ENCODE data around the gene TMEM243. TPM values are rescaled to one million over a fixed set of nuclear protein-coding genes. Genes with fewer than 3 reads are reported as not detected.
"Not testable (repeated sequence)": the region's sequence is repeated elsewhere in the genome, so short reads cannot be mapped to it uniquely, and the experiment has no call there.

TMEM243 gene
- total RNA-seq, 1 experiment from 2014 or later: 15.4 TPM

DNA sequence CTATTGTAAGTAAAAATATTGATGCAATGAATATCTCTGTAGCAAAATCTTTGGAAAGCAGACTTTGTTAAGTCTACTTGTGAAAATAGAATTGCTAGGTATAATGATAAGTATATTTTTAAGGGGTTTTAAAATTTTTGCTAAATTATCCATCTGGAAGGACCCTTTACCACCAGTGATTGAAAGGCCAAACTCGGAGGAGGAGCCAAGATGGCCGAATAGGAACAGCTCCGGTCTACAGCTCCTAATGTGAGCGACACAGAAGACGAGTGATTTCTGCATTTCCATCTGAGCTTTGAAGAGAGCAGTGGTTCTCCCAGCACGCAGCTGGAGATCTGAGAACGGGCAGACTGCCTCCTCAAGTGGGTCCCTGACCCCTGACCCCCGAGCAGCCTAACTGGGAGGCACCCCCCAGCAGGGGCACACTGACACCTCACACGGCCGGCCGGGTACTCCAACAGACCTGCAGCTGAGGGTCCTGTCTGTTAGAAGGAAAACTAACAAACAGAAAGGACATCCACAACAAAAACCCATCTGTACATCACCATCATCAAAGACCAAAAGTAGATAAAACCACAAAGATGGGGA is 19.0 kb upstream of the TMEM243 start:
- POLR2A ChIA-PET; ATAC-seq; H3K9me3 ChIP-seq (ENCODE audit: control insufficient read depth, insufficient read depth, low read depth, low read length); H3K27me3 ChIP-seq (ENCODE audit: control insufficient read depth, insufficient read depth, low read length); H3K36me3 ChIP-seq (ENCODE audit: control insufficient read depth, insufficient read depth, low read length); BruUV-seq (replicated peaks); intact Hi-C loops (cut with micrococcal nuclease; ENCODE audit: unreplicated experiment); H3K4me3 ChIP-seq (ENCODE audit: low read depth in 2 of 2, low read length in 2 of 2); H3K4me1 ChIP-seq (ENCODE audit: control insufficient read depth, insufficient read depth, low read length); CTCF ChIA-PET; in situ Hi-C loops (cut with HindIII; ENCODE audit: low pct_unique_long_range_greater_than_20kb, low sequenced_read_pairs); H3K27ac ChIP-seq (ENCODE audit: low read length); DNase-seq (ENCODE audit: low read depth, low spot score): not testable (repeated sequence)

DNA sequence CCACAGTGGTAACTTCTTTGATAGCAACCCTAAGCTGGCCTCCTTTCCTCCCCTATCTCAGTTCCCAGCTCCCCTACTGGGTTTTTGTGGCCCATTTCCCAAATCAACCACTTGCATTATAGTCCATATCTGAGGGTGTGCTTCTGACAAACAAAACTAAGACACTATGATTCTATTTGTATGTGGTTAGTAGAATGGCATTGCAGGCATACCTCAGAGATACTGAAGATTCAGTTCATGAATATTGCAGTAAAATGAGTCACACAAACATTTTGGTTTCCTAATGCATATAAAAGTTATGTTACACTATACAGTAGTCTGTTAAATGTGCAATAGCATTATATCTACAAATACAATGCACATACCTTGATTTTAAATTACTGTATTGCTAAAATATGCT is 15.4 kb upstream of the TMEM243 start:
- intact Hi-C loops (cut with micrococcal nuclease; ENCODE audit: unreplicated experiment): no loop called here
- Histone ChIP-seq H3K36me3 (ENCODE audit: control insufficient read depth, insufficient read depth, low read length) (no peaks in the 10 kb centered on the region), H3K4me3 (ENCODE audit: low read depth in 2 of 2, low read length in 2 of 2) (no peak overlapping the region), H3K4me1 (ENCODE audit: control insufficient read depth, insufficient read depth, low read length) (no peaks in the 10 kb centered on the region), H3K27ac (ENCODE audit: low read length) (no peak overlapping the region), H3K9me3 (ENCODE audit: control insufficient read depth, insufficient read depth, low read depth, low read length) (no peaks in the 10 kb centered on the region), H3K27me3 (ENCODE audit: control insufficient read depth, insufficient read depth, low read length) (peaks cover 4% of the 10 kb centered on the region; the same call in 1 of the 2 replicates)
- no TSS peak for BruUV-seq (replicated peaks)
- CTCF ChIA-PET: no interaction called here
- ATAC-seq (no peak), DNase-seq (ENCODE audit: low read depth, low spot score) (no peak)
- POLR2A ChIA-PET: no interaction called here
- in situ Hi-C loops (cut with HindIII; ENCODE audit: low pct_unique_long_range_greater_than_20kb, low sequenced_read_pairs): no loop called here
- TF ChIP-seq TCF7L2 (IDR thresholded peaks at IDR 0.05; ENCODE audit: low read depth, low read length) (no peak), SIN3A (IDR thresholded peaks at IDR 0.05; ENCODE audit: borderline replicate concordance, insufficient read depth, low read depth, low read length) (no peak), POLR2AphosphoS5 (IDR thresholded peaks at IDR 0.05; ENCODE audit: low read depth, low read length) (no peak)
- TF ChIP-seq, protein P1, sequence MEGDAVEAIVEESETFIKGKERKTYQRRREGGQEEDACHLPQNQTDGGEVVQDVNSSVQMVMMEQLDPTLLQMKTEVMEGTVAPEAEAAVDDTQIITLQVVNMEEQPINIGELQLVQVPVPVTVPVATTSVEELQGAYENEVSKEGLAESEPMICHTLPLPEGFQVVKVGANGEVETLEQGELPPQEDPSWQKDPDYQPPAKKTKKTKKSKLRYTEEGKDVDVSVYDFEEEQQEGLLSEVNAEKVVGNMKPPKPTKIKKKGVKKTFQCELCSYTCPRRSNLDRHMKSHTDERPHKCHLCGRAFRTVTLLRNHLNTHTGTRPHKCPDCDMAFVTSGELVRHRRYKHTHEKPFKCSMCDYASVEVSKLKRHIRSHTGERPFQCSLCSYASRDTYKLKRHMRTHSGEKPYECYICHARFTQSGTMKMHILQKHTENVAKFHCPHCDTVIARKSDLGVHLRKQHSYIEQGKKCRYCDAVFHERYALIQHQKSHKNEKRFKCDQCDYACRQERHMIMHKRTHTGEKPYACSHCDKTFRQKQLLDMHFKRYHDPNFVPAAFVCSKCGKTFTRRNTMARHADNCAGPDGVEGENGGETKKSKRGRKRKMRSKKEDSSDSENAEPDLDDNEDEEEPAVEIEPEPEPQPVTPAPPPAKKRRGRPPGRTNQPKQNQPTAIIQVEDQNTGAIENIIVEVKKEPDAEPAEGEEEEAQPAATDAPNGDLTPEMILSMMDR (IDR thresholded peaks at IDR 0.05): no peak
- TF ChIP-seq, protein P2, sequence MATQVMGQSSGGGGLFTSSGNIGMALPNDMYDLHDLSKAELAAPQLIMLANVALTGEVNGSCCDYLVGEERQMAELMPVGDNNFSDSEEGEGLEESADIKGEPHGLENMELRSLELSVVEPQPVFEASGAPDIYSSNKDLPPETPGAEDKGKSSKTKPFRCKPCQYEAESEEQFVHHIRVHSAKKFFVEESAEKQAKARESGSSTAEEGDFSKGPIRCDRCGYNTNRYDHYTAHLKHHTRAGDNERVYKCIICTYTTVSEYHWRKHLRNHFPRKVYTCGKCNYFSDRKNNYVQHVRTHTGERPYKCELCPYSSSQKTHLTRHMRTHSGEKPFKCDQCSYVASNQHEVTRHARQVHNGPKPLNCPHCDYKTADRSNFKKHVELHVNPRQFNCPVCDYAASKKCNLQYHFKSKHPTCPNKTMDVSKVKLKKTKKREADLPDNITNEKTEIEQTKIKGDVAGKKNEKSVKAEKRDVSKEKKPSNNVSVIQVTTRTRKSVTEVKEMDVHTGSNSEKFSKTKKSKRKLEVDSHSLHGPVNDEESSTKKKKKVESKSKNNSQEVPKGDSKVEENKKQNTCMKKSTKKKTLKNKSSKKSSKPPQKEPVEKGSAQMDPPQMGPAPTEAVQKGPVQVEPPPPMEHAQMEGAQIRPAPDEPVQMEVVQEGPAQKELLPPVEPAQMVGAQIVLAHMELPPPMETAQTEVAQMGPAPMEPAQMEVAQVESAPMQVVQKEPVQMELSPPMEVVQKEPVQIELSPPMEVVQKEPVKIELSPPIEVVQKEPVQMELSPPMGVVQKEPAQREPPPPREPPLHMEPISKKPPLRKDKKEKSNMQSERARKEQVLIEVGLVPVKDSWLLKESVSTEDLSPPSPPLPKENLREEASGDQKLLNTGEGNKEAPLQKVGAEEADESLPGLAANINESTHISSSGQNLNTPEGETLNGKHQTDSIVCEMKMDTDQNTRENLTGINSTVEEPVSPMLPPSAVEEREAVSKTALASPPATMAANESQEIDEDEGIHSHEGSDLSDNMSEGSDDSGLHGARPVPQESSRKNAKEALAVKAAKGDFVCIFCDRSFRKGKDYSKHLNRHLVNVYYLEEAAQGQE (IDR thresholded peaks at IDR 0.05; ENCODE audit: insufficient read depth in 1 of 2, low read depth in 2 of 2, low read length in 1 of 2): no peak

DNA sequence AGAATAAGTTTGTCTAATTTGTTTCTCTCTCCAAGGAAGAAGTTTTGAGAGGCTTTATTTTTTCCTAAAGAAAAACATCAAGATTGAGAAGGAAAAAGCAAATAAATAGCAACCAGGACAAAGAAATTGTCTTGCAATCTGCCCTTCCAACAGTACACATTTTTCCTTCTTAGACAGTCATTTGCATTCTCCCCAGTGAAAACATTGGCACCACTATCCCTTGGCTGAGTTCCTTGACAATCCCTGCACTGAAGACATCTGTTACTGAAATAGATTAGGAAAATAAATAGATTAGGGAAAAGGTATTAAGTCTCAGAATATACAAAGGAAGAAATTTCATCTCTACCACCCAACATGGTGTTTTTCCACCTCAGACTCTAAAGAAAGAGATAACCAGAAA is 12.2 kb upstream of the TMEM243 start:
- TF ChIP-seq TCF7L2 (IDR thresholded peaks at IDR 0.05; ENCODE audit: low read depth, low read length) (no peak), POLR2AphosphoS5 (IDR thresholded peaks at IDR 0.05; ENCODE audit: low read depth, low read length) (no peak), SIN3A (IDR thresholded peaks at IDR 0.05; ENCODE audit: borderline replicate concordance, insufficient read depth, low read depth, low read length) (no peak)
- TF ChIP-seq, protein P2 (IDR thresholded peaks at IDR 0.05; ENCODE audit: insufficient read depth in 1 of 2, low read depth in 2 of 2, low read length in 1 of 2): no peak
- TF ChIP-seq, protein P1 (IDR thresholded peaks at IDR 0.05): no peak
- in situ Hi-C loops (cut with HindIII; ENCODE audit: low pct_unique_long_range_greater_than_20kb, low sequenced_read_pairs) (no loop called here), intact Hi-C loops (cut with micrococcal nuclease; ENCODE audit: unreplicated experiment) (no loop called here)
- DNase-seq (ENCODE audit: low read depth, low spot score) (no peak), ATAC-seq (no peak)
- Histone ChIP-seq H3K36me3 (ENCODE audit: control insufficient read depth, insufficient read depth, low read length) (no peaks in the 10 kb centered on the region), H3K4me1 (ENCODE audit: control insufficient read depth, insufficient read depth, low read length) (no peaks in the 10 kb centered on the region), H3K27me3 (ENCODE audit: control insufficient read depth, insufficient read depth, low read length) (peaks cover 4% of the 10 kb centered on the region; the same call in 1 of the 2 replicates), H3K4me3 (ENCODE audit: low read depth in 2 of 2, low read length in 2 of 2) (no peak overlapping the region), H3K9me3 (ENCODE audit: control insufficient read depth, insufficient read depth, low read depth, low read length) (no peaks in the 10 kb centered on the region), H3K27ac (ENCODE audit: low read length) (no peak overlapping the region)
- CTCF ChIA-PET: no interaction called here
- POLR2A ChIA-PET: no interaction called here
- BruUV-seq (replicated peaks): no TSS peak
